Retinal pigment epithelial cell (primary cell): ENCODE measurements around the gene METAP2.
"Not testable (repeated sequence)": the region's sequence is repeated elsewhere in the genome, so short reads cannot be mapped to it uniquely, and the experiment has no call there.

Experiments used
- DNase-seq: peaks from one replicate; pipeline ENCODE4 v3.0.0-alpha.2; 2010; ENCODE audit warnings: low read depth
- H3K4me3 ChIP-seq: 2 replicates; pipeline ENCODE4 v1.5.1; 2011; ENCODE audit warnings: mild to moderate bottlenecking, low read length, control low read depth, moderate library complexity
- TF ChIP-seq, protein P1 (sequence below): conservative IDR thresholded peaks from 2 replicates; pipeline ENCODE4 v1.5.1; 2011; ENCODE audit warnings: low read depth, low read length, control low read depth, inconsistent platforms

METAP2 gene

DNA sequence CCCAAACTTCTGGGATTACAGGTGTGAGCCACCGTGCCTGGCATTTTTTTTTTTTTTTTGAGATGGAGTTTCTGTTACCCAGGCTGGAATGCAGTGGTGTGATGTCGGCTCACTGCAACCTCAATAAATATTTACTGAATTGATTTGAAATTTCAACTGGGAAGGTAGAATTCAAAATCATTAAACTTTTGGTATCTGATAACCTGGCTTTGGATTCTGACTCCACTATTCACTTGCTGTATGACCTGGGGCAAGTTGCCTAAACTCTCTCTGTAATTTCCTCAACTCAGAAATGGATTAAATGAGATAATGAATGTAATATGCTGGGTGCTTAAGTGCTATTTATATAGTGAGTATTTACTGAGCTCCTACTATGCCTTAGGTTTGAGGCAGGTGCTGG, 8.7 kb upstream of the METAP2 start:
- no peak overlapping the region for H3K4me3 ChIP-seq
- TF ChIP-seq, protein P1, sequence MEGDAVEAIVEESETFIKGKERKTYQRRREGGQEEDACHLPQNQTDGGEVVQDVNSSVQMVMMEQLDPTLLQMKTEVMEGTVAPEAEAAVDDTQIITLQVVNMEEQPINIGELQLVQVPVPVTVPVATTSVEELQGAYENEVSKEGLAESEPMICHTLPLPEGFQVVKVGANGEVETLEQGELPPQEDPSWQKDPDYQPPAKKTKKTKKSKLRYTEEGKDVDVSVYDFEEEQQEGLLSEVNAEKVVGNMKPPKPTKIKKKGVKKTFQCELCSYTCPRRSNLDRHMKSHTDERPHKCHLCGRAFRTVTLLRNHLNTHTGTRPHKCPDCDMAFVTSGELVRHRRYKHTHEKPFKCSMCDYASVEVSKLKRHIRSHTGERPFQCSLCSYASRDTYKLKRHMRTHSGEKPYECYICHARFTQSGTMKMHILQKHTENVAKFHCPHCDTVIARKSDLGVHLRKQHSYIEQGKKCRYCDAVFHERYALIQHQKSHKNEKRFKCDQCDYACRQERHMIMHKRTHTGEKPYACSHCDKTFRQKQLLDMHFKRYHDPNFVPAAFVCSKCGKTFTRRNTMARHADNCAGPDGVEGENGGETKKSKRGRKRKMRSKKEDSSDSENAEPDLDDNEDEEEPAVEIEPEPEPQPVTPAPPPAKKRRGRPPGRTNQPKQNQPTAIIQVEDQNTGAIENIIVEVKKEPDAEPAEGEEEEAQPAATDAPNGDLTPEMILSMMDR, result no peak
- no peak for DNase-seq

GRCh38 chr12:95470300-95470699, 3.7 kb upstream of the METAP2 start:
- no peak overlapping the region for H3K4me3 ChIP-seq
- TF ChIP-seq, protein P1, result no peak
- DNase-seq, result no peak

GRCh38 chr12:95473231-95473883, 595 bp upstream of the METAP2 start:
- H3K4me3 ChIP-seq, result peak overlapping the region; percentile 98
- DNase-seq, result no peak
- TF ChIP-seq, protein P1, result no peak

- H3K4me3 ChIP-seq, result peak overlapping the region; percentile 98
- TF ChIP-seq, protein P1, result no peak
- DNase-seq, result no peak
Observed at GRCh38 chr12:95474660-95474958, 657 bp downstream of the METAP2 start.

DNA sequence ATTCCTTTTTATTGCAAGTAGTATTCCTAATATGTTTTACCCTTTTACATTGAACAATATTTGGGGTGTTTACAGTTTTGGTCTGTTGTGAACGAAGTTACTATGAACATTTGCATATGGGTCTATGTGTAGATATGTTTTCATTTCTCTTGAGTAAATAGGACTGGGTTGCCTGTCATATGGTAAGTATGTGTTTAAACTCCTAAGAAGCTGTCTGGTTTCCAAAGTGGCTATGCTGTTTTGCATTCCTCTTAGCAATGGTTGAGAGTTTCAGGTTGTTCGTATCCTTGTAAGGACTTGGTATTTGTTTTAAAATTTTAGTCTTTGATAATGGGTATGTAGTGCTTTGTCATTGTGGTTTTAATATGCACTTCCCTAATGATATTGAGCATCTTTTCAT, 6.3 kb downstream of the METAP2 start:
- no peak overlapping the region for H3K4me3 ChIP-seq
- DNase-seq, result no peak
- TF ChIP-seq, protein P1, result no peak

DNA sequence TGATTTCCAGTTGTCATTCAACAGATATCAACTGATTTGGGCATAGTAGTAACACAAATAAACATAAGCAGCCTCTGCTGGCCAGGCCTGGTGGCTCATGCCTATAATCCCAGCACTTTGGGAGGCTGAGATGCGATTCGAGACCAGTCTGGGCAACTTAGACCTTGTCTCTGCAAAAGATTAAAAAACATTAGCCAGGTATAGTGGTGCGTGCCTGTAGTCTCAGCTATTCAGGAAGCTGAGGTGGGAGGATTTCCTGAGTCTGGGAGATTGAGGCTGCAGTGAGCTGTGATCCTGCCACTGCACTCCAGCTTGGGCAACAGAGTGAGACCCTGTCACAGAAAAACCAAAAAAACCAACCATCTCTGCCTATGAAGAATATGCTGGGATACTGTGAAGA, 7.1 kb downstream of the METAP2 start:
- no peak for DNase-seq
- H3K4me3 ChIP-seq, result no peak overlapping the region
- TF ChIP-seq, protein P1, result no peak

DNA sequence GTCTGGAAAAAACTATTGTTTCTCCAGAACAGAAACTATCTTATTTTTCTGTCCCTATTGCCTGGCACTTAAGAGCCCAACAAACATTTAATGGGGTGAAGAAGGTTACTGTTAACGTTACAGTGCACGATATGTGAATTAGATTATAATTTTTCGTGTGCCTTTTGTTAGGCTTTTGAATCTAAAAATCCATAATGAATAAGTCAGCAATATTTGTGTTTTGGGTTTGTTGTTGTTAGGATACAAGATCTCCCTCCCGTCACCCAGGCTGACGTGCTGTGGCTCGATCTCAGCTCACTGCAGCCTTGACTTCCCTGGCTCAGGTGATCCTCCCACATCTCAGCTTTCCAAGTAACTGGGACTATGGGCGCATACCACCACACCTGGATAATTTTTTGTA, 7.9 kb downstream of the METAP2 start:
- no peak for DNase-seq
- TF ChIP-seq, protein P1, result no peak
- H3K4me3 ChIP-seq, result no peak overlapping the region

- DNase-seq, H3K4me3 ChIP-seq: not testable (repeated sequence)
Observed at GRCh38 chr12:95482564-95482963, 8.6 kb downstream of the METAP2 start.
